ENCODE data around the gene OSBPL2.

Gene OSBPL2

DNA sequence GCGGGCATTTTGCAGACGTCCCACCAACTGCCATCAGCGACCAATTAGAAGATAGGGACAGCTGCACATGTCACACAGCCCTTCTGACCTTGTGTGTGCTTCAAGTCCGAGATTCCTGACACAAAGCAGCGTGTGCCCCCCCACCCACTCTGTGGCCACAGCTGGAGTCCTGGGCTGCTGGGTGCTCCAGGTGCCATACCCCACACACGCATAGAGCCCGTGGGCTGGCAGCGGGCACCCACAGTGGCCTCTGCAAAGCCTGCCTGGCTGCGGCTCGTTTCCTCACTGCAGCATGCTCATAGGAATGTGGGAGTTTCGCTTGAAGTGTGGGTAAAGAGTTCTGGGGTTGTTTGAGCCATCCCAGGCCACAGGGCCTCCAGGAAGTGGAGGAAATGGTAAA lies 62.0 kb downstream of the OSBPL2 start:
- DNase-seq (ENCODE audit: low read depth in 2 of 2): no peak

DNA sequence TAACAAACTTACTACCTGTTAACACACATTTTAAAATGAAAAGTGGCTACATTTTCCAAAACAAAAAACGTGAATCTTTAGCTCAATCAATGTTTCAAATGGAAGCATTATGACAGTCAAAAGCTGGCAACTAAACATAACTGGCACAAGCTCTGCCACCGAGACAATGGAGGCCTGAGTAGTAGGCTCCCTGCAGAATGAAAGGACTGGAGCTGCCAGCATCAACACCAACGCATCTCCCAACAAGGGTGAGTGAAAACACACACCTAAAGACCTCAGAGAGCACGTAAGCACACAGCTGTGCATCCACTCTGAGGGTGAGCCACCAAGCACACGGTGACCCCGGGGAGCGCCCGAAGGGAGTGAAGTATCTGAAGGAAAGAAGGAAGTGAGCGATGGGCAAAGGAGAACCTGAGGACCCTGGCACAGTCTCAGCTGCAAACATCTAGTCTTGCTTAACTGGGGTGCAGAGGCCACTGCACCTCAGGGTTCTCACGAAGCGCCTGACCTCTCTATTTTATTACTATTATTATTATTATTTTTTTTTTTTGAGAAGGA lies 62.9 kb downstream of the OSBPL2 start:
- DNase-seq (ENCODE audit: low read depth in 2 of 2): no peak

DNA sequence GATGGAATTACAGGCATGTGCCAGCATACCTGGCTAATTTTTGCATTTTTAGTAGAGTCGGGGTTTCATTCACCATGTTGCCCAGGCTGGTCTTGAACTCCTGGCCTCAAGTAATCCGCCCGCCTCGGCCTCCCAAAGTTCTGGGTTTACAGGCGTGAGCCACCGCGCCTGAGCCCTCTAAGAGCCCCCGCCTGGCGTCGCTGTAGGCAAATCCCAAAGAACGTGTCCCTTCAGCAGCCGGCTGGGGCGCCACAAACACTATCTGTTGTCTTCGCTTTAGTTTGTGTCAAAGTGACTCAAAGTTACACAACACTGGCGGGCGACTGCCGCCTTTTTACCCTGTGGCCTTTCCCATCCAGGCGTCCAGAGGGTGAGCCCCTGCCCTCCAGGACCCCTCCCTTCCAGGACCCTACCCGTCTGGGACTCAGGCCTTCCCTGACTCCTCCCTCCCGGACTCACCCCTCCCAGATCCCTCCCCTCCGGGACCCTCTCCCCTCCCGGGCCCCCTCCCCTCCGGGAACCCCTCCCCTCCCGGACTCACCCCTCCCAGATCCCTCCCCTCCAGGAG lies 63.5 kb downstream of the OSBPL2 start:
- DNase-seq (ENCODE audit: low read depth in 2 of 2): peak; percentile 63 to 64

DNA sequence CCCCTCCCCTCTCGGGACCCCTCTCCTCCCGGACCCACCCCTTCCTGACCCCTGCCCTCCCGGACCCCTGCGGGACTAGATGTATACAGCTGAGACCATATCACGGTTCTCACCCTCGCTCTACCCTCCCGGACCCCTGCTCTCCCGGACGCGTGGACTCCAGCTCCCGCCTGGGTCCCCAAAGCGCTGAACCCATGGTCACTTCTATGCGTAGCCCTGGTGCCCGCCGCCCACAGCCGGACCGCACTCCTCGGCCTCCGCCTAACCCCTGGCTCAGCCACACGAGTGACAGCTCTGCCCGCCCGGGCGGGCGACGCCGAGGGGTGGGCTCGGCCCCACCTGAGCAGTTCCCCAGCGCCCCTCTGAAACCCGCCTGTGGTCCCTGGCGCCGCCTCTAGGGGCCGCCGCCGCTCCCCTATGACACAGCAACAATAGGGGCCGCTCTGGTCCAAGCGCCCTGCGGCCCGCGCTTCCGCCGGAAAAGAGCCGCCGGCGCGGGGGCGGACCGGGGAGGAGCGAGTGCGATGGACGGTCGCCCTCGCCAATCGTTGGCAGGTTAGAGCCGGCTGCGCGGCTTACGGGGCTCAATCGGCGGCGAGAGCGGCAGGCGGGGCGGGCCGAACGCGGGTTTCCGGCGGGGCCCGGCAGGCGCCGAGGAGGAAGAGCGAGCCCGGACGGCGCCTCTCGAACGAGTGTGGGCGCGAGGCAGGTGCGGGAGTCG lies 64.2 kb downstream of the OSBPL2 start, which contains the start of gene ADRM1:
ADRM1 (plus strand) TSS at position 657 of the 721 bp plus-strand sequence. CDS start 572 bp downstream, outside the sequence.
- DNase-seq (ENCODE audit: low read depth in 2 of 2): peak; percentile 91

DNA sequence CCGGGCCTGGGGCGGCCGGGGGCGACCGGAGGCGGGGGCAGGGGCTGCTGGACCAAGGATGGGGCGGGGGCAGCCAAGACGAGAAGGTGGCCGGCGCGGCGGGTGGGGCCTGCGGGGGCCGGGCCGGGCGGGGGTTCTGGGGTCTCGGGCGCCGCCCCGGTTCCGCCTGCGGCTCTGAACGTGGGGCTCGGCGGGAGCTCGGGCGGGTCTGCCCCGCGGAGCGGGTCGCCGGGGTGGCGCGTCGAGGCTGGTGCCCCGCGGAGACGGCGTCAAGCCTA lies 64.7 kb downstream of the OSBPL2 start:
- no peak for DNase-seq (ENCODE audit: low read depth in 2 of 2)

DNA sequence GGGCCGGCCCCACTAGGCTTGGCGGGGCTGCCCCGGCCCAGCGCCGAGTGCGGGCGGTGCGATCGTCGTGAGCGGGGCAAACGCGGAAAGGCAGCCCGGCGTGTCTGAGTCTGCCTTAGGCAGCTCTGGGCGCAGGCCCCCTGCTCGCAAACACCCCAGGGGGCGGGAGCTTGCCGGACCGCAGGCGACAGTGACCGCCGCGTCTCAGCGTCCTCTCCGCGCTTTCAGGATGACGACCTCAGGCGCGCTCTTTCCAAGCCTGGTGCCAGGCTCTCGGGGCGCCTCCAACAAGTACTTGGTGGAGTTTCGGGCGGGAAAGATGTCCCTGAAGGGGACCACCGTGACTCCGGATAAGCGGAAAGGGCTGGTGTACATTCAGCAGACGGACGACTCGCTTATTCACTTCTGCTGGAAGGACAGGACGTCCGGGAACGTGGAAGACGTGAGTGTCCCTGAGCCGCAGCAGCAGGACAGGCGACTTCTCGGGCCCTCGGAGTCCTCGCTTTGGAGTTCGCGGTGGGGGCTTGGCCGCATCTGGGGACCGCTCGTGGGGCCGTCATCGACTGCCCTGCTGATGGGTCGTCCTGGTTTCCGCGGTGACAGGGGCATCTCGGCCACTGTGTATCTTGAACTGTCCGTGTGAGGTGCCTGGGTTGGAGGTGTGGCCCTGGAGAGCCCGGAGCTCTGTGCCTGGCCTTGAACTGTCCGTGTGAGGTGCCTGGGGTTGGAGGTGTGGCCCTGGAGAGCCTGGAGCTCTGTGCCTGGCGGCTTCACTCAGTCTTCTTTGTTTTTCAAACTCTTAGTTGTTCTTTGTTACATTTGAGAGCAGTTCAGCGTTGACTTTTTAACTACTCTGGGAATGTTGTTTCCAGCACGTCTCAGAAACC lies 65.3 kb downstream of the OSBPL2 start:
- no peak for DNase-seq (ENCODE audit: low read depth in 2 of 2)

DNA sequence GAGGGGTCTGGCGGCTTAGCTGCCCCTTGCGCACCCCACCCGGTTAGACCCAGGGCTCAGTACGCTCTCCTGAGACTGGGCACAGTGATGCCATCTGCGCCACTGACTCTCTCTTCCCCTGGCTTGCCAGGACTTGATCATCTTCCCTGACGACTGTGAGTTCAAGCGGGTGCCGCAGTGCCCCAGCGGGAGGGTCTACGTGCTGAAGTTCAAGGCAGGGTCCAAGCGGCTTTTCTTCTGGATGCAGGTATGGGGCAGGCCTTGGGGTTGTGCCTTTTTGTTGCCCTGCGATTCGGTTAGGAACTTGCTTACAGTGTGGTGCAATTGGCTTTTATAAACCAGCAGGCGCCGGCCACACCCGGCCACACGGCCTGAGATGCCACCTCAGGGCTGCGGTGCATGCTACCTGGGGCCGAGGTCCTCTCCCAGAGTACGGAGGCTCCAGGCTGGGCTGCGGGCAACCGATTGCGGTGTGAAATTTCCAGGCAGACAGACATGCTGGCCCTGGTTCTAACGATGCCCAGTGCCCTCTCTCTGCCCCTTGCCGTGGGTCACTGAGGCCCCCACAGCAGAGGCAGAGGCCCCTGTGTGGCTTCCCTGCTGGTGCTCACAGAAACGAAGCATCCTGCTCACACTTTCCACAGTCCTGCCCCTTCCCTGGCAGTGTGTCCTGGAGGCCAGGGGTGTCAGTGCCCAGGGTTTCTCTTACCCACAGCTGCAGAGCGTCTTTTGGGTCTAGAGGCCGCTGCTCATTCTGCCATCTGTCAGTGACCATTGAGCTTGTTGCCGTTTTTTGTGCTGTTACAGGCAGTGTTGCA lies 66.2 kb downstream of the OSBPL2 start:
- DNase-seq (ENCODE audit: low read depth in 2 of 2): no peak

DNA sequence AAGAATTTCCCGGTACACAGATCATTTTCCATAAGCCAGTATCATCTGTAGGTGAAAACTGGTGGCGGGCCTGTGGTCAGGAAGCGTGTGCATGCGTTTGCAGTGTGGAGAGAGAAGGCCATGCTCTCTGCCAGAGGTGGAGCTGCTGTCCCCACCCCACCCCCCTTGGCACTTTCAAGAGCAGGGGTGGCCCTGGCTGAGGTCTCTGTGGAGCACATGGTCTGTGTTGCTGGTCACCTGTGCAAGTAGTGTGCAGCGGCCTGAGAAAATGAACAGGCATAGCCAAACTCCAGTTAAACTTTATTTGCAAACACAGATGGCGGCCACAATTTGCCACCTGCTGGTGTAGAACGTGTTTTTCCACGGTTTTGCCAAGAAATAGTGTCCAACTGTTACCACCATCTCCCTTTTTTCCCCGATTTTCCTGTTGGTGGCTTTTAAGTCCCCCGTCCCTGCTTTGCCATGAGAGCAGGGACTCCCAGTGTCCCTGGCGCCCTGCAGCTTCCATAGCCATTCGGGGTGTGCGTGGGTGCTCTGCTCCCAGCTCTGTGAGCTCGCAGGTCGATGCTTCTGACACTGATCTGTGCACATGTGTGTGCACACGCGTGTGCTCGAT lies 66.9 kb downstream of the OSBPL2 start:
- no peak for DNase-seq (ENCODE audit: low read depth in 2 of 2)

DNA sequence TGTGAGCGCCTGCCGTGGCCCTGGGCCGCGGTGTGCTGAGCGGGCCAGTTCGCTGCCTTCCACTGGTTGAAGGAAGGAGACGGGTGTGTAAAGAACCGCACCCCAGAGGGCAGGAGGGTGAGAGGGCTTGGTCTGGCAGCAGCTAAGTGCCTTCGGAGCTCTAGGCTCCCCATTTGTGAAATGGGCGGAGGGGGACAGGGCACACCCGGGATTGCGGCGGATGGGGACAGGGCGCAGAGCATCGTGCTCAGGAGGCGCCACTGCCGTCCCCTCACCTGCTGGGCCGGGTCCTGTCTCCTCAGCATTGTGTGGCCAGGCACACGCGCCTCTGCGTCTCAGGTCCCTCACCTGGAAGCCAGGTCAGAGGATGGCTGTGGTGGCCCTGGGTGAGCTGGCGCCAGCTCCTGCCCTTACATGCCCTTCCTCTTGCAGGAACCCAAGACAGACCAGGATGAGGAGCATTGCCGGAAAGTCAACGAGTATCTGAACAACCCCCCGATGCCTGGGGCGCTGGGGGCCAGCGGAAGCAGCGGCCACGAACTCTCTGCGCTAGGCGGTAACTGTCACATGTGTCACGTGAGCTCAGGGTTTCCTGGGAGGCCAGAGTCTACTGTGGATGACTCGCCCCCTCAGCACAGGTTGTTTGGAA lies 67.6 kb downstream of the OSBPL2 start:
- DNase-seq (ENCODE audit: low read depth in 2 of 2): no peak

DNA sequence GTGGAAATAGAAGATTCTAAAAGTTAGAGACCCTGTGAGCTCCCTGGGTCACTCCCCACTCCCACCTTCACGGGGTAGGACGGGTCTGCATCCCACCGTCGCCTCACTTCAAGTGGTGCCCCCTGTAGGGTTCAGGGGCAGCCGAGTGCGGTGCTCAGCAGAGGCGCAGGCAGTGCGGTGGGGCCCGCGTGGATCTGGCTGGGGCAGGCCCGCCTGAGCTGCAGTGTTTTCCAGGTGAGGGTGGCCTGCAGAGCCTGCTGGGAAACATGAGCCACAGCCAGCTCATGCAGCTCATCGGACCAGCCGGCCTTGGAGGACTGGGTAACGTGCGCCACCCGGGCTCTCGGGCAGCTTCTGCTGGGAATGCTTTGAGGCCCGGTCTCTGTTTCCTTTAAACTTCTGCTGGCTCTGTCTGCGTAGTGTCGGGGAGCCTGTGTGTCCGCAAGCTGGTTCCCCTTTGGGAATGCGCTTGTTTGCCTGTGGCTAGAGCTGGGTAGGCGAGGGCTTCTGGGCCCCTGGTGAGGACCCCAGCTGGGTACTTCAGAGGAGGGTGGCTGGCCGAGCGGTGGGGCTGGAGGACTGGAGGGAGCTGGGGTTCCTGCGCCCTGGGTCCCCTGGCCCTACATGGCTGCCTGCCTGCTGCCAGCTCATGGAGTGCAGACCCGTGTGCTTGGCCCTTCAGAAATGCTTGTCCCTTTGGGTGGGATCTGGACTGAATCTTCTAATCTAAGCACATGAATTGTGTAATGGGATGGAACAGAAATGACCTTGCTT lies 68.3 kb downstream of the OSBPL2 start:
- no peak for DNase-seq (ENCODE audit: low read depth in 2 of 2)

DNA sequence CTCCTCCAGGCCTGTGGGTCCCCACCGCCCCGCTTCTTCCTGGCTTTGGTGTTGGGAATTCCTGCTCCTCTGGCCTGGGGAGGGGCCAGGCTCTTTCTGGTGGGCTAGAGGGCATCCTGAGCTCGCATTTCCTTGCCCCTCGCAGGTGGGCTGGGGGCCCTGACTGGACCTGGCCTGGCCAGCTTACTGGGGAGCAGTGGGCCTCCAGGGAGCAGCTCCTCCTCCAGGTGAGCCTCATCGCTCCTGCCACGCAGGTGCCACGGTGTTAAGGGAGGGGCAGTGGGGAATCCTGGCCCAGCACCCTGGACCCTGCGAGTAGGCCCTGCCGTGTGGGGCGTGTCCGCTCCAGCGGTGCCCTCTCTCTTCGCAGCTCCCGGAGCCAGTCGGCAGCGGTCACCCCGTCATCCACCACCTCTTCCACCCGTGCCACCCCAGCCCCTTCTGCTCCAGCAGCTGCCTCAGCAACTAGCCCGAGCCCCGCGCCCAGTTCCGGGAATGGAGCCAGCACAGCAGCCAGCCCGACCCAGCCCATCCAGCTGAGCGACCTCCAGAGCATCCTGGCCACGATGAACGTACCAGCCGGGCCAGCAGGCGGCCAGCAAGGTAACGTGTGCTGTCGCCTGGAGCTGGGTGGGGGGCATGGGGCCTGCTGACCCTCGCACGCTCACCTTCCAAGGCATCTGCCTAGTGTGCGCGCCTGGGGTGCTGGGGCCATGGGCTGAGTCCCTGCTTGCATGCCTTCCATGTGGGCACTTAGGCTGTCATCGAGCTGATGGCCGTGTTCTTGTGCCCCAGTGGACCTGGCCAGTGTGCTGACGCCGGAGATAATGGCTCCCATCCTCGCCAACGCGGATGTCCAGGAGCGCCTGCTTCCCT lies 69.1 kb downstream of the OSBPL2 start:
- no peak for DNase-seq (ENCODE audit: low read depth in 2 of 2)

DNA sequence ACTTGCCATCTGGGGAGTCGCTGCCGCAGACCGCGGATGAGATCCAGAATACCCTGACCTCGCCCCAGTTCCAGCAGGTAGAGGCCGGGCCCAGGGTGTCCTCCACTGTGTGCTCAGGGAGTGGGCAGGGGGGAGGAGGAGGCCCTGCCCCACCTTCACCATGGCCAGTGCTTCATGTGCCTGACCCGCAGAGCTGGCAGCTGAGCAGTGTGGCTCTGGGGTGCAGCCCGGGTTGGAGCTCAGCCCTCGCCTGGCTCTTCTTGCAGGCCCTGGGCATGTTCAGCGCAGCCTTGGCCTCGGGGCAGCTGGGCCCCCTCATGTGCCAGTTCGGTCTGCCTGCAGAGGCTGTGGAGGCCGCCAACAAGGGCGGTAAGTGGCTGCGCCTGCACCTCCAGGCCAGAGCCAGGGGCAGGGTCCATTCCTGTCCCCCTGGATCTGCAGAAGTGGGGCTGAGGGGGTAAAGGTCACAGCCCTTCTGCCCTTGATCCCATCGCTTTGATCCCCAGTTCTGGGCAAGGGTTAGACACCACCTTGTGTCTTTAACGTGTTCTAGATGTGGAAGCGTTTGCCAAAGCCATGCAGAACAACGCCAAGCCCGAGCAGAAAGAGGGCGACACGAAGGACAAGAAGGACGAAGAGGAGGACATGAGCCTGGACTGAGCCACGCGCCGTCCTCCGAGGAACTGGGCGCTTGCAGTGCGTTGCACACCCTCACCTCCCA lies 69.9 kb downstream of the OSBPL2 start:
- DNase-seq (ENCODE audit: low read depth in 2 of 2): no peak

DNA sequence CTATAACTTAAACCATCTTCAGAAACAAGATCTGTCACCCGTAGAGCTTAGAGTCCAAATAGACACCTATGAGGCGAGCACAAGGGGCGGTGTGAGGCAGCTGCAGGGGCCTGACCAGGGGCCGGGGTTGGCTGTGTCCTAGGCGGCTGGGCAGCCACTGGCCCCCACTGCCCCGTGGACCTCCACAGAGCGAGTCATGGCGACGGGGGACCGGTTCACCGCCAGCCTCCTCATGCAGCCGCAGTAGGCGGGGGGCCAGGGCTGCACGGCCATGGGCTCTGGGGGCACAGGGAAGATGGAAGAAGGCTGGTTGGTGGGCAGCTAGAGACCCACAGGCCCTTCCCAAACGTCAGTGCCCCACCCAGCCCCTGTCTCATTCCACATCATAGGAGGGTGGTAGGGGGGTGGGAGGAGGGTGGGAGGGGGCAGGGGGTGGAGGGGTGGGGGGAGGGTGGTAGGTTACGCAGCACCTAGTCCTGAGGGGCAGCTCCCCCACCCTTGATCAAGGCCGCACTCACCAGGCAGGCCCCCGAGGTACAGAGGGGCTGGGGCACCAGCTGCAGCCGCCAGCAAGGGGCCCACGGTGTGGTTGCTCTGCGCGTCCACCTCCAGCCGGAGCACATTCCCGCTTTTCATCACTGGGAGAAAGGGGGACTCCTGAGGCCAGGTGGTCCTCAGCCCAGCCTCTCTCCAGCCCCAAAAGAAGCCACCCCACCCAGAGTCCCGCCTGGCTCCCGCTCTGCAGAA lies 71.0 kb downstream of the OSBPL2 start:
- no peak for DNase-seq (ENCODE audit: low read depth in 2 of 2)

DNA sequence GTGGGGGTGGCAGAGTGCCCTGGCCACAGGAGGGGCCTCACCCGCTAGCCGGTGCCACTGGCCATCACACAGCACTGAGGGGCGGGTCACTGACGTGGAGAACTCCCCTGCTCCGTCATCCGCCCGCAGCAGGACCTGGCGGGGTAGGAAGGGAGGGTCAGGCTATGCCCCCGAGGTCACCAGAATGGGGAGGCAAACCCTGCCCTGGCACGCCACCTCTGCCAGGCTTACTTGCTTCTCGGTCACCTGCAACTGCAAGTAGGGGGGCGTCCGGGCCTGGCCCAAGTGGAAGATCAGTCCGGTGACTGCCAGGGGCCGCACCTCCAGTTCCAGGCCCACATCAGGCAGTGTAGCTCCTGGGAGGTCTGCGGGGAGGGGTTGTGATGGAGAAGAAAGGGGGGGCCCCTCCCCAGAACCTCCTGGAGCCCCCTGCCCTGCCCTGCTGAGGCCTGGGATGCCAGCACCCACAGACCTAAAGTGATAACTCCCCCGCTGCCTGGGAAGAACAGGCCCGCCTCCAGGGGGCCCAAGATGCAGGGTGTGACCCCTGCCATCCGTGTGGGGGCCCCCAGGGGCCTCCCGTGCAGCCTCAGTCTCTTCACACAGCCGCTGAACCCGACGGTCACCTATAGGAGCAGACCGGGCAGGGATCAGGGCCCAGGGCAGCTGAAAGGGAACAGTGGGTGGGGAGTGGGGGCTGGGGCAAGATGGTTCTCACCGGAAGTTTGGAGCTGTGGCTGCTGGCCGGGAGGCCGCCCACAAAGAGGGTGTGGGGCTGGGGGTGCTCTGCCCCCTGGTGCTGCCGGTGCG lies 71.8 kb downstream of the OSBPL2 start:
- DNase-seq (ENCODE audit: low read depth in 2 of 2): no peak

DNA sequence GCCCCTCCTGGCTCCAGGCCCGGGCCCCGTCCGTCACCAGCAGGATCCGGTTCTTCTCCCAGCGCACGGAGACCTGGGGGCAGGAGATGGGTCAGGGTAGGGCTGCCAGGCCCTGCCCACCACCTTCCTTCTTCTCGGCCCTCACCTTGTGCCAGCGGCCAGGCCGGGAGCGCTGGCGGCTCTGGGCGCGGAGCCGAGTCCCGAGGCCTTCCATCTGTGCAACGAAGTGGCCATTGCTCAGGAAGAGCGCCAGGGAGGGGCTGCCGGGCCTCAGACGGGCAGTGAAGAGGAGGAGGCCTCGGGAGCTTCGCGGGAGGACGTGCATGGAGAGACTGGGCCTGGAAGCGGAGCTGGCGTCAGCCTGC lies 72.4 kb downstream of the OSBPL2 start:
- DNase-seq (ENCODE audit: low read depth in 2 of 2): no peak

DNA sequence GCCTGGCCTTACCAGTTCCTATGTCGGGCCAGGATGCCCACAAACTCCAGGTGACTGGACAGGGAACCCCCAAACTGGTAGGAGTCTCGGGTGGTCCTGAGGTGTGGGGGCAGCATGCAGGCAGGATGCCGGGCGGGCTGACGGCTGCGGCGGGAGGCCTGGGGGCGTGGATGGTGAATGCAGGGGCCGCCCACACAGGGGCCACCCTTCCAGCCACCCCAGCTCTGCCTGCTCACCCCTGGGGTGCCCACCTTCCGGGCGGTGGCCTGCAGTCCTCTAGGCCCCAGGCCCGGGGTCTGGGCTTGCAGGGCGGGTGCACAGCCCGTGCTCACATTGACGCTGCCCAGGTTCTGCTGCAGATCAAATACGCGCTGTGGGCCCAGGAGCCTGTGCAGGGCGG lies 72.8 kb downstream of the OSBPL2 start:
- DNase-seq (ENCODE audit: low read depth in 2 of 2): no peak
